Neural cell (in vitro differentiated cells): ENCODE measurements around the gene AHCTF1. TPM values are rescaled to one million over a fixed set of nuclear protein-coding genes. Genes with fewer than 3 reads are reported as not detected.
"Not testable (repeated sequence)": the region's sequence is repeated elsewhere in the genome, so short reads cannot be mapped to it uniquely, and the experiment has no call there.

Experiments used
- H2AFZ ChIP-seq: fragments of 200-600, 300-800 bp; sonication (generic), shearing (Covaris generic); 2 replicates; pipeline ENCODE4 v1.6.0; 2014; ENCODE audit warnings: low read depth, mild to moderate bottlenecking, antibody characterized with exemption, low read length, moderate library complexity
- H3F3A ChIP-seq: fragments of 200-600 bp; shearing (Covaris generic); 2 replicates; pipeline ENCODE4 v1.6.1; 2016; ENCODE audit warnings: mild to moderate bottlenecking, moderate library complexity, mixed read lengths, antibody characterized with exemption, low read length; ENCODE audit not compliant: insufficient read depth, poor library complexity, severe bottlenecking
- H3K27ac ChIP-seq: fragments of 200-600, 300-800 bp; sonication (generic), shearing (Covaris generic); 2 replicates; pipeline ENCODE4 v1.5.1; 2014; ENCODE audit warnings: mild to moderate bottlenecking, low read length, moderate library complexity
- H3K27me3 ChIP-seq: fragments of 300-800, 200-600 bp; sonication (generic), shearing (Covaris generic); 2 replicates; pipeline ENCODE4 v1.6.0; 2014; ENCODE audit warnings: mild to moderate bottlenecking, low read depth, low read length, moderate library complexity; ENCODE audit not compliant: insufficient read depth
- H3K36me3 ChIP-seq: fragments of 300-800, 200-600 bp; sonication (generic), shearing (Covaris generic); 2 replicates; pipeline ENCODE4 v1.5.1; 2014; ENCODE audit warnings: mild to moderate bottlenecking, antibody characterized with exemption, low read length, moderate library complexity; ENCODE audit not compliant: insufficient read depth
- H3K4me2 ChIP-seq: fragments of 300-800, 200-600 bp; sonication (generic), shearing (Covaris generic); 2 replicates; pipeline ENCODE4 v1.6.0; 2014; ENCODE audit warnings: mild to moderate bottlenecking, low read length
- H3K4me3 ChIP-seq: fragments of 300-800, 200-600 bp; sonication (generic), shearing (Covaris generic); 2 replicates; pipeline ENCODE4 v1.5.1; 2014; ENCODE audit warnings: mild to moderate bottlenecking, low read length, moderate library complexity
- H3K79me2 ChIP-seq: fragments of 200-600 bp; shearing (Covaris generic); replicated peaks from 2 replicates; pipeline ENCODE4 v1.6.0; 2014; ENCODE audit warnings: mild to moderate bottlenecking, low read length, moderate library complexity; ENCODE audit not compliant: insufficient read depth
- H3K9ac ChIP-seq: fragments of 300-800, 200-600 bp; sonication (generic), shearing (Covaris generic); 2 replicates; pipeline ENCODE4 v1.6.1; 2016; ENCODE audit warnings: mild to moderate bottlenecking, low read length, mixed read lengths
- H3K9me2 ChIP-seq: fragments of 200-600 bp; shearing (Covaris generic); 2 replicates; pipeline ENCODE4 v1.6.1; 2016; ENCODE audit warnings: mild to moderate bottlenecking, low read length, mixed read lengths; ENCODE audit not compliant: insufficient read depth
- H3K9me3 ChIP-seq: fragments of 200-600, 300-800 bp; sonication (generic), shearing (Covaris generic); 2 replicates; pipeline ENCODE4 v1.6.1; 2016; ENCODE audit warnings: mild to moderate bottlenecking, mixed run types, low read length, moderate library complexity, mixed read lengths
- H4K20me1 ChIP-seq: fragments of 200-600 bp; shearing (Covaris generic); 2 replicates; pipeline ENCODE4 v1.6.1; 2016; ENCODE audit warnings: mild to moderate bottlenecking, mixed run types; ENCODE audit not compliant: insufficient read depth
- EP300 ChIP-seq: fragments of 450-650 bp; conservative IDR thresholded peaks from 2 replicates; pipeline ENCODE4 v1.6.1; 2014; ENCODE audit warnings: antibody characterized with exemption, mild to moderate bottlenecking, moderate library complexity; ENCODE audit not compliant: poor library complexity, severe bottlenecking
- MXI1 ChIP-seq: fragments of 450-650 bp; conservative IDR thresholded peaks from 2 replicates; pipeline ENCODE4 v1.6.1; 2014; ENCODE audit warnings: antibody characterized with exemption, mild to moderate bottlenecking; ENCODE audit not compliant: poor library complexity, severe bottlenecking
- POLR2AphosphoS5 ChIP-seq: IDR thresholded peaks from 2 replicates; pipeline ENCODE4 v1.6.1; 2012
- RAD21 ChIP-seq: fragments of 450-650 bp; conservative IDR thresholded peaks from 2 replicates; pipeline ENCODE4 v1.6.1; 2014; ENCODE audit warnings: antibody characterized with exemption, mild to moderate bottlenecking, moderate library complexity
- REST ChIP-seq: IDR thresholded peaks from 2 replicates; pipeline ENCODE4 v1.6.1; 2012; ENCODE audit warnings: borderline replicate concordance
- SMC3 ChIP-seq: fragments of 450-650 bp; conservative IDR thresholded peaks from 2 replicates; pipeline ENCODE4 v1.6.1; 2014; ENCODE audit warnings: antibody characterized with exemption, mild to moderate bottlenecking, moderate library complexity; ENCODE audit not compliant: poor library complexity
- TAF1 ChIP-seq: IDR thresholded peaks from 2 replicates; pipeline ENCODE4 v1.6.1; 2012; ENCODE audit warnings: low read depth
- polyA plus RNA-seq: library from polyadenylated mRNA; depleted of rRNA; stranded (reverse); fragments of >200 nt; gene quantifications from 2 replicates; pipeline ENCODE4 v1.2.3, GENCODE V29; 2014

Gene AHCTF1
- polyA plus RNA-seq, 1 donor from 2014 or later: 27.1 TPM

- Histone ChIP-seq H3K9me2 (no peaks in the 10 kb centered on the region), H4K20me1 (no peaks in the 10 kb centered on the region), H3K9ac (no peak overlapping the region), H3K27ac (no peak overlapping the region), H3K79me2 (no peaks in the 10 kb centered on the region), H3K9me3 (peaks cover 6% of the 10 kb centered on the region), H3K27me3 (no peaks in the 10 kb centered on the region), H3K4me2 (no peak overlapping the region), H3K36me3 (no peaks in the 10 kb centered on the region), H3K4me3 (no peak overlapping the region), H3F3A (no peaks in the 10 kb centered on the region), H2AFZ (no peak overlapping the region)
- TF ChIP-seq POLR2AphosphoS5 (no peak), RAD21 (no peak), REST (no peak), TAF1 (no peak), EP300 (no peak)
Observed at GRCh38 chr1:246824541-246824940, 107.2 kb downstream of the AHCTF1 start.

DNA sequence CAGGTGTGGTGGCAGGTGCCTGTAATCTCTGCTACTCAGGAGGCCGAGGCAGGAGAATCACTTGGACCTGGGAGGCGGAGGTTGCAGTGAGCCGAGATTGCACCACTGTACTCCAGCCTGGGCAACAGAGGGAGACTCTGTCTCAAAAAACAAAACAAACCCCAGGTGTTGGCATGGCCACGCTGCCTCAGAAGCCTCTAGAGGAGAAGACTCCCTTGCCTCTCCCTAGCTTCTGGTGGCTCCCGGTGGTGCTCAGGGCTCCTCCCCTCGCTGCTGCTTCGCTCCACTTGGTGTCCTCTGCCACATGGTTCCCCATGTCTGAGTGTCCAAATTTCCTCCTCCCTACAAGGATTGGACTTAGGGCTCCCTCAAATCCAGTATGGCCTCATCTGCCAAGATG, 109.6 kb downstream of the AHCTF1 start:
- H3K36me3 ChIP-seq, H3K79me2 ChIP-seq, H3K27ac ChIP-seq, H3K4me3 ChIP-seq, H3K9ac ChIP-seq, H3K4me2 ChIP-seq, H3K27me3 ChIP-seq, H3F3A ChIP-seq, H2AFZ ChIP-seq, H4K20me1 ChIP-seq, H3K9me2 ChIP-seq, H3K9me3 ChIP-seq: not testable (repeated sequence)

DNA sequence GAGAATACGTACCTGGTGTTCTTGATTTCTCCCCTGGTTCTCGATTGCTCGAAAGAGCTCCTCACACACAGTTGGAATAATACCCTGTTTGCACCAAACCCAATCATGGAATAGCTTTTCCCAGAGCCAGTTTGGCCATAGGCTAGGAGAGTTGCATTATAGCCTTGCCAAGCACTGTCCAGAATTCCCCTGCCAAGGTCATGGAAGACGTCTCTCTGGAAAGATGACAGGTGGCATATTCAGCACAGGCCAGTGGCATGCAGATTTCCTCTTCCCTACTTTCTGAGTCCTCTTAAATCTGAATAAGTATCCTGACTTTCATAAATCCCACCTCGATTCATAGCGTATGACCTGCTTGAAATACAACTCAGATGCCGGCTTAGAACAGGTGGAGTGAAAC, 111.1 kb downstream of the AHCTF1 start:
- Histone ChIP-seq H3K9me2 (no peaks in the 10 kb centered on the region), H3K9me3 (no peaks in the 10 kb centered on the region), H3K4me2 (no peak overlapping the region), H3K9ac (no peak overlapping the region), H3K27me3 (no peaks in the 10 kb centered on the region), H3K27ac (no peak overlapping the region), H3K79me2 (no peaks in the 10 kb centered on the region), H3K36me3 (no peaks in the 10 kb centered on the region), H3K4me3 (no peak overlapping the region), H3F3A (no peaks in the 10 kb centered on the region), H2AFZ (no peak overlapping the region), H4K20me1 (no peaks in the 10 kb centered on the region)
- no peak for TF ChIP-seq POLR2AphosphoS5
- no peak for TF ChIP-seq SMC3
- TF ChIP-seq MXI1: no peak
- TF ChIP-seq REST: no peak
- TF ChIP-seq EP300: no peak
- TF ChIP-seq TAF1: no peak
- no peak for TF ChIP-seq RAD21

DNA sequence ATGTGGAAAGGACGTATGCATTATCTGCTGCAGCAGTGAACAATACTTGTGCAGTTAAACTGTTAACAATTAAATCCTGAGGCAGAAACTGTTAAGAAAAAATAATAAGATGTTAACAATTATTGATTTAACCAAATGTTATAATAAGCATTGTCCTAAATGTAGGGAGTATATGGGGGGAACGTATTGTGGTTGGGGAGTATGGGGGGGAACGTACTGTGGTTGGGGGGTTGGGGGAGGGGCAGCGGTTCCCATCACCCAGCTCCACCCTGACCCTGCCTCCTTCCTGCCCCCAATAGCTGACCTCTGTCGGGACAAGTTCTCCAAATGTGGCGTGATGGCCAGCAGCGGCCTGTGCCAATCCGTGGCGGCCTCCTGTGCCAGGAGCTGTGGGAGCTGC, 114.0 kb downstream of the AHCTF1 start:
- not testable (repeated sequence) for H3K4me2 ChIP-seq, H3K79me2 ChIP-seq, H3F3A ChIP-seq

More for the DNA sequence above, 114.0 kb downstream of the AHCTF1 start:
- H3K27me3 ChIP-seq, H3K9ac ChIP-seq, H3K27ac ChIP-seq, H4K20me1 ChIP-seq, H3K36me3 ChIP-seq, H3K9me3 ChIP-seq, H3K9me2 ChIP-seq, H2AFZ ChIP-seq, H3K4me3 ChIP-seq: not testable (repeated sequence)
